CD4-positive, alpha-beta T cell treated with Interleukin-10 for 1 hour (primary cell): ENCODE data around the gene ZNF549.

Source experiments
- DNase-seq: peaks from one replicate; pipeline ENCODE4 v3.0.0-alpha.2; 2020

Gene ZNF549

DNA sequence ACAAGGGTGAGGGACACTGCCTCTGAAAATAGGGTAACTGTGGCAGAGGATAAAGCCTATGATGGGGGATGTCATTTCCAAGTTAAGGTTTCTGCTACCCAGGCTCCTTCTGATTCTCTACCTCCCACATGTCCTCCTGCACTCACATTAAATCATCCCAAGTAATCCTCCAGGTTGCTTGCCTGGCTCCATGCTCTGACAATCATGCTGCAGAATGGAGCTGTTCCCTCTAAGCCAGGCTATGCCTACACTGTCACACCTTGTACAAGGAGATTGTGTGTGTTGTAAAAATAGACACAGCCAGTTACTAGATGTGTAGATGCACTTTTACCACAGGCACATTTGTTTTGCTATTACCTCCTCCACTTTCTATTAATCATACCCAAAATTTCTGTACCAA lies 43.6 kb downstream of the ZNF549 start:
- DNase-seq, result no peak

DNA sequence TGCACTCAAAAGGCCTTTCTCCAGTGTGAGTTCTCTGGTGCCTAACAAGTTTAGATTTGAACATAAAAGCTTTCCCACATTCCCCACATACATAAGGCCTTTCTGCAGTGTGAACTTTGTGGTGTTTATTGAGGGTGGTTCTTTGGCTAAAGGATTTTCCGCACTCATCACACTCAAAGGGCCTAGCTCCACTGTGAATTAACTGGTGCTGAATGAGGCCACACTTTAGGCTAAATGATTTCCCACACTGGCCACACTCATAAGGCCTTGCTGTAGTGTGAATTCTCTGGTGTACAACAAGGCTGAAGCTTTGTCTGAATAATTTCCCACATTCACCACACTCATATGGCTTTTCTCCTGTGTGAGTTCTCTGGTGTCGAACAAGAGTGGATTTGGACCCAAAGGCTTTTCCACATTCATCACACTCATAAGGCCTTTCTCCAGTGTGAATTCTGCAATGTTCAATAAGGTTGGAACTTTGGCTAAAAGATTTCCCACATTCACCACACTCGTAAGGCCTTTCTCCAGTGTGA lies 45.3 kb downstream of the ZNF549 start:
- DNase-seq, result no peak

DNA sequence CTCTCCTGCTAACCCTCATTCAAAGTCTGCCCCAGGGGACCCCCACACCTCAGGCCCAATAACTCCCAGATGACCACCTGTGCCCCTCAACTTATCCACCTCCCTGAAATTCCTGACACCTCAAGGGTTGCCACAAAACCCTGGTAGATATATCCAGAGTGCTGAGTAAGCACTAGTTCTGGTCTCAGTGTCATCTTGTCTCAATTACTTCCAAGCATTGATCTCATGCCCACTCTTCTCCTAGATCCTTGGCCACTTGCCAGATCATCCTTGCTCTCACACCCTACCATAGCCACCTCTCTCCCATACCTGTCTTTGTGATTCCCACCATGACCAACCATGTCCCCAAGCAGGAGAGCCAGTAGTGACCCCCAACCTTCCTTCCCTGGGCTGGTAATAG lies 49.5 kb downstream of the ZNF549 start:
- no peak for DNase-seq

DNA sequence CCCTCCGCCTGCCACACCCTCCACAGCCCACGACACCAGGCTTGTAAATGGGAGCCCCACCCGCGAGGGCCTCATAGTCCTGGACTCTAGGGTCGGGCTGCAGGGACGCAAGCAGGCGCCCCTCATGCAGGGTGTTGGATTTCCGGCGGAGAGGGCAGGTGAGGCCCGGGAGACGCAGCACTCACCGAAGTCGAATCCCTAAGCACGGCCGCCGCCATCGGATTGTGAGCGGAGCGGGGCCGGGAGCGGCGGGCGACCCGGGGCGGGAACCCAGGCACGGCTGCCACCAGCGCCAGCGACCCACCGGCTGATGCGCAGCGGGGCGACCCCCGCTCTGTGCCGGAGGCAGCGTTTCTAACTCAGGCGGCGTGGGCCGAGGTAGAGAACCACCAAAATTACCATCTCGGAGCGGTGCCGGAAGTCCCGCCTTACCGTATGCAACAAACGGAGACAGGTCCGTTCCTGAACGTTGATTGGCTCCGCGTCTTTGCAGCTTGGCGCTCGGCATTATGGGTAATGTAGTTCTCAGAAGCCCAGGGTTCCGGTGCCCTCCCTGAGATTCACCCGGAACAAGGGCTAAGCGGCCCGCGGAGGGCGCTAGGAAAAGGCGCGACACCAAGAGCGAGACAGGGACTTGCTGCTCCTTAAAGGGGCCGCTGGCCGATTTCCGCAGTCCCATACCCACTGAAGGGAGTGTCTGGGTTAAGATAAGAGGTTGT lies 51.5 kb downstream of the ZNF549 start, which contains the start of gene ZNF416:
TSS of gene ZNF416 (minus strand) at position 425 of the 719 bp plus-strand sequence. CDS start at position 218, 207 bp downstream.
- peak; percentile 99 for DNase-seq

DNA sequence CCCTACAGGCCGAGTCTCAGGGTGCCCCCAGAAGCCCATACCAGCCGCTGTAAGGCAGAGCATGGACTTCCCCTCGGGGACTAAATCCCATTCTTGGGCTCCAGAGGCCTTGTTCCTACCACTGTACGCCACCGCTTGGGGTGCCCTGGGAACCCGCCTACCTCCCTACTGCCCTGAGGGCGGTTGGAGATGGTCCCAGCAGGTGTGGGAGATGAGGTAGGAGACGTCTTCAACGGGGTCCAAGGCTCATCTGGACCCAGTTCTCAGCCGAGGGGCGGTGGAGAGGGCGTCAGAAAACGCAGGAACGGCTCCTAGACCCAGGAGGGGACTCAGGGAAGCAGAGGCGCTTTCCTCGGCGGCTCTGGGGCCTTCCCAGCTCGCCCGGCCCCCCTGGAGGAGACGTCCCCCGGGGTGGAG lies 56.0 kb downstream of the ZNF549 start:
- DNase-seq, result no peak

DNA sequence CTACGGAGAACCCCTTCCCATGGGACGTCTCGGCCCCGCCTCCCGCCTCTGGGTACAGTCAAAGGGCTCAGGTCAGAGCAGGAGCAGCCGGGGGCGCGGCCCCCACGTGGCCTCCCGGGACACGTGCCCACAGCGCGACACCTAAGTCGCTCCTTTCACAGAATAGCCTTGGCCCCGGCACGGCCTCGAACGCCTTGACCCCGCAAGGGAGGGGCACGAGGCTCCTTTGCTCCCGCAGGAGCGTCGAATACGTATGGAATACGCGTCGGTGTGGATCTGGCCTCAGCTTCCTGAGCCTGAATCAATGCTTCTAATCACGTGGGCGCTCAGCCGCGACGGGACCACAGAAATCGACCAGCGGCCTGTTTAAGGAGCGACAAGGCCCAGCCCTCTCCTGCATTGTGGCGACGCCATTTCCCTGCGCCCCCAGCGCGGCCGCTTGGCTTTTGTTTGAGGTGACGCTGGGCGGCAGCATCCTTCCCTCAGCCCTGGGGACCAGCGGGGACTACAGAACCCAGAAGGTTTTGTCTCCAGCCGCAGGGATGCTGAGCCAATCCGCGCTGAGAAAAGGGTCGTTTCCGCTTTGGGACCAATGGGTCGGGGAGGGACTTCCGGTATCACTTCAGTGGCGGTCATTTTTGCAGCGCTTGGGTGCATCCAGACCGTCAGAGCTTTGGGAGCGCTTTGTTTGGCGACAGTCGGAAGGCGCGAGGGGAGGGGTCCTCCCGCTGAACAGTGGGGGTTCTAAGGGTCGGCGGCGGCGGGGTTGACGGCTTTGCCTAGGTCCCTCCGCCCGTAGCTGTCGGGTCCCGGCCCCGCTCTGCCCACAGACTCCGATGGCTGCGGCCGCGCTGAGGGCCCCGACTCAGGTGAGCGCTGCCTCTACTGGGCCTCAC lies 56.6 kb downstream of the ZNF549 start, which contains the start of gene ZIK1:
TSS of gene ZIK1 (plus strand) at position 625 of the 896 bp plus-strand sequence. CDS start at position 837, 212 bp downstream.
- peak; percentile 93 for DNase-seq

DNA sequence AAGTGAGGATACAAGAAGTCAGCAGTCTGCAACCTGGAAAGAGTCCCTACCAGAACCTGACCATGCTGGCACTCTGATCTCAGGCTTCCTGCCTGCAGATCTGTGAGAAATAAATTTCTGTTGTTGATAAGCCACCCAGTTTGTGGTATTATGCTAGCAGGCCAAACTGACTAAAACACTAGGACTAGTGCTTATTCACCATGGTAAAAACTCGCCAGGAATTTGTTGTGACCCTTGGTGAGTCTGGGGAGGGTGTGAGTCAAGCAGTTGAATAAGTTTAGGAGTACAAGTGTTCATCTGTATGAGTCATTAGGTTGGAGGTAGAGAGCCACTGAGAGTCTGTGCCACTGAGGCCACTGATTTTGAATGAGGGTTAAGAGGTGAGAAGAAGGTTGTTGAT lies 60.4 kb downstream of the ZNF549 start:
- DNase-seq, result no peak

DNA sequence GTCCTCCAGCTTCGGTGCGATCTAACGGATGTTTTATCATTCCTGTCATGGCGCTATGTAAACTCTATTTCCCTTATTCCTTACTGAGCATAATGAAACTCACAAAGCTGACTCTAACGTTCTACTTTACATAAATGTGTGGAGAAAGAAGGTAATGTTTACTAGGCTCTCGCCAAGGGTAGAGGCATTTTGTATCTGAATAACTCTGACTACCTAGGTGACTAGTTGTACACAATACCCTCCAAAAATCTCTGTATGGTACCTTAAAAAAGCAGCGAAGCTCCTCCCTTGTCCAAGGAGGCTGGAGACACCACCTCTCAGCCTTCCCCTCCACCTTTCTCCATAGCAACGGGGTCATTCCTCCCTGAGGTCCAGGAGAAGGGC lies 72.2 kb downstream of the ZNF549 start:
- no peak for DNase-seq

DNA sequence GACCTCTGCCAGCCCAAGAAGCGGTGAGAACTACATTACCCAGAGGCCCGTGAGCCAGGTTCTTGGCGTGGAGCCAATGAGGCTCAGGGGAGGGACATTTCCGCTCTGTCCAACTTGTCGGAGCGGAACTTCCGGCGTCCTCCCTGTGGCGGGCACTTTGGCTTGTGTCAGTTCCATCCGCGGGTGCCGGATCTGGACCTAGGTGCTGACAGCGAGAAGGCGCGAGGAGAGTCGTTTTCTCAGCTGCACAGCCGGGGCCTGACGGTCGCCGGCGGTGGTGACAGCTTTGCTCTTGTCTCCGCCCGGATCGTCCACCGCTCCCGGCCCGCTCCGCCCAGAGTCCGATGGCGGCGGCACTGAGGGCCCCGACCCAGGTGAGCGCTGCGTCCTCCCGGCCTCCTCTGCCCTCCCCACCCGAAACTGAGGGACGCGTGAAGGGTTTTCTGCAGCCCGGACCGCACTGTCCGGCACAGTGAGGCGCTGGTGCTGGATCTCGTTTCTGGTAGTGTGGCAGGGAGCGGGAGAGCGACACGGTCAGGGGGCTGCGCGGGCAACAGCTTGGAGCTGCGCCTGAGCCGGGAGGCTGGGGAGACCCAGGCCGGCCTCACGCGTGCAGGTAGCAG lies 72.7 kb downstream of the ZNF549 start, which contains the start of gene ZNF530:
TSS of gene ZNF530 (plus strand) at position 125 of the 623 bp plus-strand sequence. CDS start 4,461 bp downstream, outside the sequence.
- DNase-seq, result peak; percentile 90

DNA sequence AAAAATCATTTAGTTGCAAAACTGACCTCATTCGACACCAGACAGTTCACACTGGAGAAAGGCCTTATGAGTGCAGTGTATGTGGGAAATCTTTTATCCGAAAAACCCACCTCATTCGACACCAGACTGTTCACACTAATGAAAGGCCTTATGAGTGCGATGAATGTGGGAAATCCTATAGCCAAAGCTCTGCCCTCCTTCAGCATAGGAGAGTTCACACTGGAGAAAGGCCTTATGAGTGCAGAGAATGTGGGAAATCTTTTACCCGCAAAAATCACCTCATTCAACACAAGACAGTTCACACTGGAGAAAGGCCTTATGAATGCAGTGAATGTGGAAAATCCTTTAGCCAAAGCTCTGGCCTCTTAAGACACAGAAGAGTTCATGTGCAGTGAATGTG lies 79.8 kb downstream of the ZNF549 start:
- DNase-seq, result no peak
